Natural killer cell (primary cell): Measurements from ENCODE around the gene THAP9. TPM values are rescaled to one million over a fixed set of nuclear protein-coding genes. Genes with fewer than 3 reads are reported as not detected.
A peak's percentile ranks its signal among the peaks of the same experiment; 100 is the strongest.

Experiments used
- ATAC-seq, 3 donors: fragments of 150-1000 bp in 2 of 3; fragments of 200-7000 bp in 1 of 3; cut with Tn5 transposase; 1 replicate in 1 of 3; 2 replicates in 2 of 3; pipeline ENCODE4 v1.10.0; 2021; ENCODE audit warnings: mild to moderate bottlenecking in 2 of 3, moderate library complexity in 2 of 3
- DNase-seq, 2 donors: peaks; one replicate each; pipeline versions ENCODE4 v3.0.0 to v3.0.0-alpha.2; 2013 to 2021; ENCODE audit warnings: mixed read lengths in 1 of 2
- H3K27ac ChIP-seq: one replicate; pipeline ENCODE4 v1.5.1; 2013; ENCODE audit warnings: mild to moderate bottlenecking, low read length
- H3K27me3 ChIP-seq: one replicate; pipeline ENCODE4 v1.6.1; 2013; ENCODE audit warnings: low read length; ENCODE audit not compliant: control insufficient read depth, insufficient read depth
- H3K36me3 ChIP-seq: one replicate; pipeline ENCODE4 v1.6.1; 2013; ENCODE audit warnings: low read length; ENCODE audit not compliant: control insufficient read depth, insufficient read depth
- H3K4me1 ChIP-seq: one replicate; pipeline ENCODE4 v1.6.1; 2013; ENCODE audit warnings: low read length; ENCODE audit not compliant: control insufficient read depth, insufficient read depth
- H3K4me3 ChIP-seq: one replicate; pipeline ENCODE4 v1.5.1; 2013; ENCODE audit warnings: low read length
- H3K9me3 ChIP-seq: one replicate; pipeline ENCODE4 v1.6.1; 2013; ENCODE audit warnings: low read length; ENCODE audit not compliant: control insufficient read depth, insufficient read depth
- H3K27ac Mint-ChIP-seq, 2 donors: one replicate each; pipeline ENCODE4 v1.8.0; 2022; ENCODE audit warnings: mild to moderate bottlenecking in 2 of 2, mixed read lengths in 2 of 2, moderate library complexity in 1 of 2
- H3K27me3 Mint-ChIP-seq, 2 donors: one replicate each; pipeline ENCODE4 v1.8.0; 2022; ENCODE audit warnings: low read depth in 2 of 2, mixed read lengths in 2 of 2
- H3K36me3 Mint-ChIP-seq: one replicate; pipeline ENCODE4 v1.8.0; 2022; ENCODE audit warnings: mixed read lengths
- H3K4me1 Mint-ChIP-seq, 2 donors: one replicate each; pipeline ENCODE4 v1.8.0; 2022; ENCODE audit warnings: mixed read lengths in 2 of 2
- H3K4me3 Mint-ChIP-seq: one replicate; pipeline ENCODE4 v1.8.0; 2022; ENCODE audit warnings: mild to moderate bottlenecking, moderate library complexity, mixed read lengths
- H3K9me3 Mint-ChIP-seq, 2 donors: one replicate each; pipeline ENCODE4 v1.8.0; 2022; ENCODE audit warnings: mixed read lengths in 2 of 2
- CTCF ChIP-seq: fragments of 200-600 bp; IDR thresholded peaks from one replicate; pipeline ENCODE4 v1.8.0; 2022; ENCODE audit warnings: antibody characterized with exemption
- WGBS: methylation state at CpG from one replicate; pipeline ENCODE4 v1.1.7; 2013; ENCODE audit warnings: missing lambda C conversion rate; ENCODE audit not compliant: insufficient coverage; 5-methylcytosine and 5-hydroxymethylcytosine counted together
- intact Hi-C: fragments of 100-400 bp; cut with micrococcal nuclease; formaldehyde crosslinking; loops from one replicate; pipeline ENCODE4 v1.14.2; 2022
- total RNA-seq, 4 donors: library from RNA; stranded (reverse); fragments of 120-200 nt in 1 of 4; gene quantifications; one replicate each; pipeline versions ENCODE4 v1.2.3 to v1.2.4, GENCODE V29; 2013 to 2022

Gene THAP9
- total RNA-seq, 3 donors from 2014 or later (not counting 1 experiment from before 2014, with no cell fraction given): 1.6 to 2.6 (median 2.1) TPM

- no peaks in the 10 kb centered on the region for H3K36me3 Mint-ChIP-seq
- Histone ChIP-seq H3K9me3 (no peaks in the 10 kb centered on the region), H3K4me3 (no peak overlapping the region), H3K36me3 (peaks cover 11% of the 10 kb centered on the region), H3K4me1 (peaks cover 7% of the 10 kb centered on the region), H3K27me3 (no peaks in the 10 kb centered on the region), H3K27ac (no peak overlapping the region)
- TF ChIP-seq CTCF: no peak
- ATAC-seq (no peak), DNase-seq (no peak)
- no peaks in the 10 kb centered on the region for H3K9me3 Mint-ChIP-seq
- H3K27me3 Mint-ChIP-seq: no peaks in the 10 kb centered on the region
- no peak overlapping the region for H3K27ac Mint-ChIP-seq
- H3K4me1 Mint-ChIP-seq: peaks cover 26 to 41% of the 10 kb centered on the region in 2 donors
- intact Hi-C loops: no loop called here
- H3K4me3 Mint-ChIP-seq: no peak overlapping the region
These were observed 15.1 kb upstream of the THAP9 start for GRCh38 chr4:82885410-82885809.

GRCh38 chr4:82886147-82886942, 14.2 kb upstream of the THAP9 start:
- H3K4me3 Mint-ChIP-seq: no peak overlapping the region

GRCh38 chr4:82889287-82889686, 11.2 kb upstream of the THAP9 start:
- H3K4me1 ChIP-seq: peaks cover 7% of the 10 kb centered on the region
- H3K27ac ChIP-seq: no peak overlapping the region
- TF ChIP-seq CTCF: no peak
- Mint-ChIP-seq H3K4me1 (peaks cover 27 to 46% of the 10 kb centered on the region in 2 donors), H3K9me3 (no peaks in the 10 kb centered on the region), H3K4me3 (peak overlapping the region; percentile 96), H3K36me3 (peaks cover 4% of the 10 kb centered on the region), H3K27me3 (no peaks in the 10 kb centered on the region), H3K27ac (peak overlapping the region; percentile 97 to 99)
- peaks cover 12% of the 10 kb centered on the region for H3K36me3 ChIP-seq
- intact Hi-C loops: no loop called here
- no peaks in the 10 kb centered on the region for H3K27me3 ChIP-seq
- ATAC-seq (no peak), DNase-seq (no peak)
- 100% methylated on average over 5 of the region's 6 CpGs for WGBS
- H3K4me3 ChIP-seq: no peak overlapping the region
- no peaks in the 10 kb centered on the region for H3K9me3 ChIP-seq

More at GRCh38 chr4:82886147-82886942, 14.2 kb upstream of the THAP9 start:
- no peaks in the 10 kb centered on the region for H3K9me3 Mint-ChIP-seq
- DNase-seq (no peak), ATAC-seq (no peak)
- H3K36me3 ChIP-seq: peaks cover 6% of the 10 kb centered on the region
- no peak overlapping the region for H3K4me3 ChIP-seq
- no peaks in the 10 kb centered on the region for H3K27me3 Mint-ChIP-seq
- no peak overlapping the region for H3K27ac Mint-ChIP-seq
- no peak for TF ChIP-seq CTCF
- H3K36me3 Mint-ChIP-seq: no peaks in the 10 kb centered on the region
- intact Hi-C loops: no loop called here
- peaks cover 7% of the 10 kb centered on the region for H3K4me1 ChIP-seq
- no peaks in the 10 kb centered on the region for H3K27me3 ChIP-seq
- H3K4me1 Mint-ChIP-seq: peaks cover 29 to 44% of the 10 kb centered on the region in 2 donors
- no peak overlapping the region for H3K27ac ChIP-seq
- H3K9me3 ChIP-seq: no peaks in the 10 kb centered on the region
- 93% methylated on average over 3 of the region's 5 CpGs for WGBS

- Mint-ChIP-seq H3K27me3 (no peaks in the 10 kb centered on the region), H3K27ac (peak overlapping the region; percentile 97 to 99), H3K4me1 (peaks cover 19 to 39% of the 10 kb centered on the region in 2 donors), H3K36me3 (peaks cover 10% of the 10 kb centered on the region), H3K4me3 (peak overlapping the region; percentile 96), H3K9me3 (no peaks in the 10 kb centered on the region)
- Histone ChIP-seq H3K36me3 (peaks cover 20% of the 10 kb centered on the region), H3K9me3 (no peaks in the 10 kb centered on the region), H3K4me3 (peak overlapping the region; percentile 96), H3K27ac (peak overlapping the region; percentile 89), H3K27me3 (no peaks in the 10 kb centered on the region), H3K4me1 (peaks cover 7% of the 10 kb centered on the region)
- no peak for TF ChIP-seq CTCF
- no peak for ATAC-seq
- no peak for DNase-seq
- intact Hi-C loops: loop anchor here (2.0 to 5.0 kb wide), 4 partner anchors 14 to 564 kb away; partner anchors contain the start of genes COQ2, HELQ and PLAC8
- WGBS: under 1% methylated on average over 16 of the region's 16 CpGs
These were observed 10.0 kb upstream of the THAP9 start for GRCh38 chr4:82890528-82890900.
